ENCODE data around the gene SGMS1. TPM values are rescaled to one million over a fixed set of nuclear protein-coding genes. Genes with fewer than 3 reads are reported as not detected.

The SGMS1 gene
- polyA plus RNA-seq, 1 of the 3 experiments (the other 2 are of a cell fraction), result 6.3 TPM

GRCh38 chr10:50577010-50577409 is 46.7 kb downstream of the SGMS1 start:
- no peaks in the 10 kb centered on the region for H3K27me3 ChIP-seq (ENCODE audit: insufficient read depth)
- no peak for TF ChIP-seq RCOR1 (IDR thresholded peaks at IDR 0.05; ENCODE audit: low read length)
- TF ChIP-seq SMC3 (IDR thresholded peaks at IDR 0.05; ENCODE audit: low read depth, low read length), result no peak
- peak overlapping the region in 1 of 2 experiments; percentile 71; a peak in 2 of 4 replicates for H3K27ac ChIP-seq (ENCODE audit: low read depth in 2 of 2, low read length in 1 of 2)
- H3F3A ChIP-seq (replicated peaks; ENCODE audit: insufficient read depth), result peaks cover 11% of the 10 kb centered on the region
- no peak overlapping the region for H3K4me3 ChIP-seq (ENCODE audit: low read depth in 2 of 2, low read length in 1 of 2)
- H3K9ac ChIP-seq, result no peak overlapping the region
- no peak overlapping the region for H2AFZ ChIP-seq (ENCODE audit: low read depth)
- CTCF ChIA-PET, result interaction anchor here (0.9 to 1.4 kb wide), 4 partner anchors 12 to 41 kb away, joined by 3 to 4 read pairs (median 3); no protein-coding TSS in a partner anchor
- H3K79me2 ChIP-seq (ENCODE audit: insufficient read depth), result 0 out of 2 replicates have a peak, but pooled peaks cover 14% of the 10 kb centered on the region
- no peaks in the 10 kb centered on the region for H4K20me1 ChIP-seq (ENCODE audit: insufficient read depth)
- no peaks in the 10 kb centered on the region for H3K9me3 ChIP-seq
- H3K4me2 ChIP-seq, result peak overlapping the region; percentile 39
- H3K36me3 ChIP-seq (replicated peaks in 1 of 2; ENCODE audit: control insufficient read depth in 1 of 2, insufficient read depth in 2 of 2, low read length in 1 of 2), result no peaks in the 10 kb centered on the region
- peaks cover 15 to 25% of the 10 kb centered on the region in 2 experiments for H3K4me1 ChIP-seq (ENCODE audit: control insufficient read depth in 1 of 2, insufficient read depth in 2 of 2, low read depth in 1 of 2, low read length in 1 of 2)
- POLR2A ChIA-PET, result no interaction called here
- H3K9me2 ChIP-seq, result no peaks in the 10 kb centered on the region
- no peak for DNase-seq
- 94% methylated on average over 2 of the region's 2 CpGs for WGBS (ENCODE audit: low lambda C conversion rate)

GRCh38 chr10:50576245-50576815 is 47.4 kb downstream of the SGMS1 start:
- 25% methylated on average over 4 of the region's 4 CpGs for WGBS (ENCODE audit: low lambda C conversion rate)
- Histone ChIP-seq H3K9me2 (no peaks in the 10 kb centered on the region), H4K20me1 (ENCODE audit: insufficient read depth) (no peaks in the 10 kb centered on the region), H3K36me3 (replicated peaks in 1 of 2; ENCODE audit: control insufficient read depth in 1 of 2, insufficient read depth in 2 of 2, low read length in 1 of 2) (no peaks in the 10 kb centered on the region), H3K9me3 (no peaks in the 10 kb centered on the region), H3K4me3 (ENCODE audit: low read depth in 2 of 2, low read length in 1 of 2) (no peak overlapping the region), H3F3A (replicated peaks; ENCODE audit: insufficient read depth) (peaks cover 11% of the 10 kb centered on the region), H3K27me3 (ENCODE audit: insufficient read depth) (no peaks in the 10 kb centered on the region), H3K79me2 (ENCODE audit: insufficient read depth) (0 out of 2 replicates have a peak, but pooled peaks cover 13% of the 10 kb centered on the region), H3K9ac (no peak overlapping the region), H2AFZ (ENCODE audit: low read depth) (no peak overlapping the region), H3K4me2 (peak overlapping the region; percentile 39), H3K4me1 (ENCODE audit: control insufficient read depth in 1 of 2, insufficient read depth in 2 of 2, low read depth in 1 of 2, low read length in 1 of 2) (peaks cover 15 to 25% of the 10 kb centered on the region in 2 experiments), H3K27ac (ENCODE audit: low read depth in 2 of 2, low read length in 1 of 2) (peak overlapping the region in 1 of 2 experiments; percentile 71; a peak in 2 of 4 replicates)
- TF ChIP-seq NRF1 (IDR thresholded peaks at IDR 0.05; ENCODE audit: low read depth, low read length) (no peak), TCF12 (IDR thresholded peaks at IDR 0.05) (peak; percentile 28), FOSL2 (IDR thresholded peaks at IDR 0.05; ENCODE audit: borderline replicate concordance, low read depth) (0 out of 2 replicates have a peak, but pooled peaks have one; percentile 50), TEAD4 (IDR thresholded peaks at IDR 0.05; ENCODE audit: borderline replicate concordance, insufficient read depth) (peak; percentile 69; the same call in 1 of the 2 replicates), SMC3 (IDR thresholded peaks at IDR 0.05; ENCODE audit: low read depth, low read length) (no peak), RXRA (IDR thresholded peaks at IDR 0.05; ENCODE audit: borderline replicate concordance, low read depth) (no peak), MAX (IDR thresholded peaks at IDR 0.05; ENCODE audit: low read depth) (peak; percentile 48), REST (IDR thresholded peaks at IDR 0.05; ENCODE audit: low read depth, low read length) (no peak), NFIC (IDR thresholded peaks at IDR 0.05; ENCODE audit: borderline replicate concordance) (peak; percentile 77), JUND (IDR thresholded peaks at IDR 0.05) (peak; percentile 41; the same call in 1 of the 2 replicates)
- DNase-seq, result no peak
- POLR2A ChIA-PET, result no interaction called here
- CTCF ChIA-PET, result interaction anchor here (0.9 kb wide), 1 partner anchor 40 kb away, joined by 3 read pairs; no protein-coding TSS in a partner anchor
